ENCODE measurements around the gene C1QL3.

Gene C1QL3

GRCh38 chr10:16491933-16492332, 29.7 kb downstream of the C1QL3 start:
- no peak for DNase-seq

- no peak for DNase-seq
These were observed 31.2 kb downstream of the C1QL3 start for GRCh38 chr10:16490511-16490910.

GRCh38 chr10:16483241-16483917, 38.3 kb downstream of the C1QL3 start:
- no peak for DNase-seq

GRCh38 chr10:16481052-16481728, 40.5 kb downstream of the C1QL3 start:
- DNase-seq = no peak

GRCh38 chr10:16478801-16479200, 42.9 kb downstream of the C1QL3 start:
- no peak for DNase-seq

GRCh38 chr10:16477757-16478156, 43.9 kb downstream of the C1QL3 start:
- DNase-seq = no peak

DNA sequence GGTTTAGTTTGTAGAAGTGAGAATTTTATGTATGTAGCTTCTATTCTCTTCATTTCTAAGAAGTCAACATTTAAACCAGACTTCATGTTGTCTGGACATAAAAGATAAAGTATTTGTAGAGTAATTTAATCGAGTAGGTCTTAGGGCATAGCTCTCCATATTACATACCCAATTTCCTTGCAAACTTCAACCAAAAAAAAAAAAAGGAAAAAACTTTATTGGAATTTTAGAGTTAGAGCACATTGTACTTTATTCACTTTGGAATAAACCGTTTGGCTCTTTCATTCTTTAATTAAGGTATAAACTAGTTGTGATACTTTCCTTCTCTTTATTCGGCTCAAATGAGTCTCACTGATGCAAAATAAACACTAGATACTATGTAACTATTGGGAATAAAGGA, 48.9 kb downstream of the C1QL3 start:
- DNase-seq = no peak

DNA sequence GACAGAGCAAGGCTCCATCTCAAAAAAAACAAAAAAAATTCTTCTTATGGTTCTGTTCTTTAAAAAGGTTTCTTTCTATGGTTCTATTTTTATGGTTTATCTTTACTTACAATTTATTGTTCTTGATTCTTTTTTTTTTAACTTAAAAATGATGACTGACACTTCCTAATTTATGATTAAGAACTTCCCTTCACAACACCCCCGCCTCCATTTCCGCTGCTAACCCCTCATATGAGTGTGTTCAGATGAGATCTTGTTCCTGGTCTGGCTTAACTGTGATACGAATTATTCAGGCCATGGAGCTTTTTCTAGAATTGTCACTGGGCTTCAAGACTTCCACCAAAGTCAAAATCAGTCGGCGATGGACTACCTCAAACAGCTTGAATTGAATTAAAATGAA, 50.9 kb downstream of the C1QL3 start:
- DNase-seq = no peak

DNA sequence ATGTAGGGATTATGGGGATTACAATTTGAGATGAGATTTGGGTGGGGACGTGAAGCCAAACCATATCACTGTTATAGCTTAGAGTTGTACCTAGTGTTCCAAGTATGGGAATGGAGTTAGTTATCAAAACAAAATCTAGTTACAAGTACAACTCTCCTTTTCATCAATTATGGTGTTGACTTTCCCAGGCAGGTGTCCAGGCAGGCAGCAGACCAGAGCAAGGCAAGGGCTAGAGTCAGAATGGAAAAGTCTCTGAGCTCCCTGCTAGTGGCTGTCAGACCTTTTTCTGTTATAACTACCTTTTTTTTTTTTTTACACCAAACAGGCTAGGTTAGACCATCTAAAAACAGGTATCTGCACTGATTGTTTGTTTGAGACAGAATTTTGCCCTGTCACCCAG, 55.7 kb downstream of the C1QL3 start:
- no peak for DNase-seq

All from T1000 (cell line).